DND-41 (cell line): ENCODE results near the gene CABLES2.

Experiments used
- ATAC-seq: fragments of 200-7000 bp; cut with Tn5 transposase; 3 replicates; pipeline ENCODE4 v1.9.1; 2021; ENCODE audit warnings: low read depth; ENCODE audit not compliant: insufficient read depth
- DNase-seq: peaks from one replicate; pipeline ENCODE4 v3.0.0-alpha.2; 2020
- H2AFZ ChIP-seq: 2 replicates; pipeline ENCODE4 v1.6.0; 2012; ENCODE audit warnings: low read depth, low read length
- H3K27ac ChIP-seq: 2 replicates; pipeline ENCODE4 v1.5.1; 2012; ENCODE audit warnings: low read length, inconsistent platforms
- H3K27me3 ChIP-seq: fragments of 200-600 bp; sonication (generic); 2 replicates; pipeline ENCODE4 v1.6.0; 2012; ENCODE audit warnings: low read length, mild to moderate bottlenecking, inconsistent platforms; ENCODE audit not compliant: insufficient read depth, poor library complexity
- H3K36me3 ChIP-seq: 2 replicates; pipeline ENCODE4 v1.5.1; 2012; ENCODE audit warnings: low read length, inconsistent platforms; ENCODE audit not compliant: insufficient read depth
- H3K4me1 ChIP-seq: 2 replicates; pipeline ENCODE4 v1.5.1; 2012; ENCODE audit warnings: mild to moderate bottlenecking, low read length; ENCODE audit not compliant: insufficient read depth
- H3K4me2 ChIP-seq: 2 replicates; pipeline ENCODE4 v1.6.0; 2012; ENCODE audit warnings: mild to moderate bottlenecking, moderate library complexity, low read length, inconsistent platforms; ENCODE audit not compliant: insufficient read depth
- H3K4me3 ChIP-seq, 2 experiments: fragments of 200-600 bp in 1 of 2; shearing (Covaris generic) in 1 of 2; 2 replicates each; pipeline ENCODE4 v1.5.1; 2012 to 2016; ENCODE audit warnings: inconsistent platforms in 2 of 2, low read length in 2 of 2, mild to moderate bottlenecking in 2 of 2, low read depth in 1 of 2, moderate library complexity in 1 of 2
- H3K79me2 ChIP-seq: 2 replicates; pipeline ENCODE4 v1.6.0; 2012; ENCODE audit warnings: low read length, inconsistent platforms; ENCODE audit not compliant: insufficient read depth
- H3K9ac ChIP-seq: 2 replicates; pipeline ENCODE4 v1.6.0; 2012; ENCODE audit warnings: low read depth, mild to moderate bottlenecking, inconsistent platforms, low read length, moderate library complexity
- H3K9me3 ChIP-seq: 2 replicates; pipeline ENCODE4 v1.5.1; 2012; ENCODE audit warnings: low read length, moderate library complexity, mild to moderate bottlenecking, inconsistent platforms; ENCODE audit not compliant: insufficient read depth, severe bottlenecking
- H4K20me1 ChIP-seq: 2 replicates; pipeline ENCODE4 v1.6.0; 2012; ENCODE audit warnings: low read length; ENCODE audit not compliant: insufficient read depth
- CTCF ChIP-seq: IDR thresholded peaks from 2 replicates; pipeline ENCODE4 v1.5.1; 2012; ENCODE audit warnings: borderline replicate concordance, low read length, moderate library complexity, mild to moderate bottlenecking; ENCODE audit not compliant: poor library complexity, severe bottlenecking; ENCODE audit errors: extremely low read depth
- EZH2 ChIP-seq: IDR thresholded peaks from 3 replicates; pipeline ENCODE4 v1.6.1; 2012; ENCODE audit warnings: borderline replicate concordance, low read depth, mild to moderate bottlenecking, moderate library complexity, low read length, inconsistent platforms; ENCODE audit not compliant: severe bottlenecking

CABLES2 gene

GRCh38 chr20:62372042-62372993 is 34.8 kb downstream of the CABLES2 start:
- Histone ChIP-seq H3K4me2 (no peak overlapping the region), H3K4me3 (no peak overlapping the region), H3K4me1 (no peaks in the 10 kb centered on the region), H3K27ac (no peak overlapping the region), H4K20me1 (peaks cover 12% of the 10 kb centered on the region), H3K36me3 (no peaks in the 10 kb centered on the region), H2AFZ (no peak overlapping the region), H3K27me3 (no peaks in the 10 kb centered on the region), H3K79me2 (no peaks in the 10 kb centered on the region), H3K9ac (no peak overlapping the region), H3K9me3 (no peaks in the 10 kb centered on the region)
- no peak for ATAC-seq
- no peak for TF ChIP-seq EZH2
- no peak for TF ChIP-seq CTCF
- no peak for DNase-seq

- Histone ChIP-seq H3K4me1 (no peaks in the 10 kb centered on the region), H3K4me3 (no peak overlapping the region), H3K27ac (no peak overlapping the region), H3K36me3 (no peaks in the 10 kb centered on the region), H3K79me2 (no peaks in the 10 kb centered on the region), H2AFZ (no peak overlapping the region), H3K27me3 (no peaks in the 10 kb centered on the region), H3K9ac (no peak overlapping the region), H4K20me1 (peaks cover 12% of the 10 kb centered on the region), H3K4me2 (no peak overlapping the region), H3K9me3 (no peaks in the 10 kb centered on the region)
- DNase-seq (no peak), ATAC-seq (no peak)
- TF ChIP-seq EZH2 (no peak), CTCF (no peak)
Measured at GRCh38 chr20:62371588-62372041, 35.5 kb downstream of the CABLES2 start.

- Histone ChIP-seq H3K9me3 (no peaks in the 10 kb centered on the region), H3K79me2 (no peaks in the 10 kb centered on the region), H3K4me3 (no peak overlapping the region), H2AFZ (no peak overlapping the region), H3K27ac (no peak overlapping the region), H3K9ac (no peak overlapping the region), H3K36me3 (no peaks in the 10 kb centered on the region), H3K27me3 (no peaks in the 10 kb centered on the region), H3K4me2 (no peak overlapping the region), H4K20me1 (peaks cover 12% of the 10 kb centered on the region), H3K4me1 (no peaks in the 10 kb centered on the region)
- ATAC-seq (no peak), DNase-seq (no peak)
- no peak for TF ChIP-seq CTCF
Measured at GRCh38 chr20:62370807-62371587, 36.1 kb downstream of the CABLES2 start.
